ENCODE results near the gene SMARCA2.

Gene SMARCA2

GRCh38 chr9:2220036-2220435, 204.9 kb downstream of the SMARCA2 start:
- TF ChIP-seq SIN3A (IDR thresholded peaks at IDR 0.05; ENCODE audit: borderline replicate concordance, insufficient read depth, low read length) (no peak), REST (IDR thresholded peaks at IDR 0.05; ENCODE audit: insufficient read depth in 1 of 2, low read depth in 2 of 2, low read length in 2 of 2) (no peak)

- TF ChIP-seq TAF1 (IDR thresholded peaks at IDR 0.05; ENCODE audit: borderline replicate concordance, insufficient read depth, low read length) = no peak
Measured at GRCh38 chr9:2227144-2227867, 212.2 kb downstream of the SMARCA2 start.

GRCh38 chr9:2228132-2228531, 213.0 kb downstream of the SMARCA2 start:
- TF ChIP-seq FOXP2 (optimal IDR thresholded peaks at IDR 0.05; ENCODE audit: borderline replicate concordance, extremely low read depth, extremely low read length, insufficient read depth) = no peak
- TF ChIP-seq POLR2AphosphoS5 (IDR thresholded peaks at IDR 0.05; ENCODE audit: low read depth, low read length) = no peak
- TF ChIP-seq REST (IDR thresholded peaks at IDR 0.05; ENCODE audit: insufficient read depth in 1 of 2, low read depth in 2 of 2, low read length in 2 of 2) = no peak
- no peak for TF ChIP-seq TAF1 (IDR thresholded peaks at IDR 0.05; ENCODE audit: borderline replicate concordance, insufficient read depth, low read length)
- no peak for TF ChIP-seq SIN3A (IDR thresholded peaks at IDR 0.05; ENCODE audit: borderline replicate concordance, insufficient read depth, low read length)

- TF ChIP-seq SIN3A (IDR thresholded peaks at IDR 0.05; ENCODE audit: borderline replicate concordance, insufficient read depth, low read length) (no peak), REST (IDR thresholded peaks at IDR 0.05; ENCODE audit: insufficient read depth in 1 of 2, low read depth in 2 of 2, low read length in 2 of 2) (no peak), TAF1 (IDR thresholded peaks at IDR 0.05; ENCODE audit: borderline replicate concordance, insufficient read depth, low read length) (no peak), FOXP2 (optimal IDR thresholded peaks at IDR 0.05; ENCODE audit: borderline replicate concordance, extremely low read depth, extremely low read length, insufficient read depth) (no peak), POLR2AphosphoS5 (IDR thresholded peaks at IDR 0.05; ENCODE audit: low read depth, low read length) (no peak)
Measured at GRCh38 chr9:2228641-2229040, 213.5 kb downstream of the SMARCA2 start.

- TF ChIP-seq POLR2AphosphoS5 (IDR thresholded peaks at IDR 0.05; ENCODE audit: low read depth, low read length) (no peak), SIN3A (IDR thresholded peaks at IDR 0.05; ENCODE audit: borderline replicate concordance, insufficient read depth, low read length) (no peak), REST (IDR thresholded peaks at IDR 0.05; ENCODE audit: insufficient read depth in 1 of 2, low read depth in 2 of 2, low read length in 2 of 2) (no peak), TAF1 (IDR thresholded peaks at IDR 0.05; ENCODE audit: borderline replicate concordance, insufficient read depth, low read length) (no peak), FOXP2 (optimal IDR thresholded peaks at IDR 0.05; ENCODE audit: borderline replicate concordance, extremely low read depth, extremely low read length, insufficient read depth) (no peak)
Measured at GRCh38 chr9:2229109-2229721, 214.1 kb downstream of the SMARCA2 start.
